HG03066 (cell line): Measurements from ENCODE around the gene CDK1.
A peak's percentile ranks its signal among the peaks of the same experiment; 100 is the strongest.

Source experiments
- ATAC-seq: cut with Tn5 transposase; IDR thresholded peaks from one replicate; pipeline ENCODE4 v1.9.1; 2021; ENCODE audit warnings: low read depth; ENCODE audit not compliant: unreplicated experiment

The CDK1 gene

DNA sequence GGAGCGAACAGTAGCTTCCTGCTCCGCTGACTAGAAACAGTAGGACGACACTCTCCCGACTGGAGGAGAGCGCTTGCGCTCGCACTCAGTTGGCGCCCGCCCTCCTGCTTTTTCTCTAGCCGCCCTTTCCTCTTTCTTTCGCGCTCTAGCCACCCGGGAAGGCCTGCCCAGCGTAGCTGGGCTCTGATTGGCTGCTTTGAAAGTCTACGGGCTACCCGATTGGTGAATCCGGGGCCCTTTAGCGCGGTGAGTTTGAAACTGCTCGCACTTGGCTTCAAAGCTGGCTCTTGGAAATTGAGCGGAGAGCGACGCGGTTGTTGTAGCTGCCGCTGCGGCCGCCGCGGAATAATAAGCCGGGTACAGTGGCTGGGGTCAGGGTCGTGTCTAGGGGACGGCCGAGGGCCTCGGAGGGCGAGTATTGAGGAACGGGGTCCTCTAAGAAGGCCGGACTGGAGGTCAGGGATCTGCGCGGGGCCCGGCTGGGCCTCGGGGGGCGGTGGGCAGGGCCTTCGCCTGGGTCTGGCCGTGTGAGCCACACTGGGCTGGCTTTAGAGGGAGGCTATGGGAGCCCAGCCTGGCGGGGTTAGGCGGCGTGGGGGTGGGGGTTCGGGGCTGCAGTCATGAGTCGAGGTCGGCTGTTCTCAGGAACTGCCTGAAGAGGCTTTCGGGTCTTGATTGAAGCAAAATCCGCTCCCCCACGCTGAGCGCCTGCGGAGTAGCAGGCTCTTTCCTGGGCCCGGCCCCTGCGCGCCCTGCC, at the start of gene CDK1:
Gene CDK1 (plus strand): TSS at position 265 of the 757 bp plus-strand sequence. CDS start 1,688 bp downstream, outside the sequence.
- ATAC-seq: peak; percentile 96

DNA sequence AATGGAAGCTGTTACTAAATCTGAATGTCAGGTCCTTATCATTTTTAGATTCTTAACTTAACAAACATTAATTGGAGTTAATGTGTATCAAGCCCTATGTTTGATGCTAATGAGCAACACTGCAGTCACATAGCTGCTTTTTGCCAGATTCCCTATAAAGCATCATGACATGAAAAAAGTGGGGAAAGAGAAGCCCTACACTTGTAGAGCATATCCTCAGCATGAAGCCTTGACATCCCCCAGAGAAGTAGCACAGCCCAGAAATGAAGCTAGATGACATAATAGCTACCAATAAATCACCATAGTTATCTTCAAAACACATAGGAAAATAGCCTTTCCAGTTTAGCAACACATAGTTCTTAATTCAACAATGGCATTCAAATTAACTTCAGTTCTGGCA, 49.2 kb upstream of the CDK1 start:
- ATAC-seq: no peak

DNA sequence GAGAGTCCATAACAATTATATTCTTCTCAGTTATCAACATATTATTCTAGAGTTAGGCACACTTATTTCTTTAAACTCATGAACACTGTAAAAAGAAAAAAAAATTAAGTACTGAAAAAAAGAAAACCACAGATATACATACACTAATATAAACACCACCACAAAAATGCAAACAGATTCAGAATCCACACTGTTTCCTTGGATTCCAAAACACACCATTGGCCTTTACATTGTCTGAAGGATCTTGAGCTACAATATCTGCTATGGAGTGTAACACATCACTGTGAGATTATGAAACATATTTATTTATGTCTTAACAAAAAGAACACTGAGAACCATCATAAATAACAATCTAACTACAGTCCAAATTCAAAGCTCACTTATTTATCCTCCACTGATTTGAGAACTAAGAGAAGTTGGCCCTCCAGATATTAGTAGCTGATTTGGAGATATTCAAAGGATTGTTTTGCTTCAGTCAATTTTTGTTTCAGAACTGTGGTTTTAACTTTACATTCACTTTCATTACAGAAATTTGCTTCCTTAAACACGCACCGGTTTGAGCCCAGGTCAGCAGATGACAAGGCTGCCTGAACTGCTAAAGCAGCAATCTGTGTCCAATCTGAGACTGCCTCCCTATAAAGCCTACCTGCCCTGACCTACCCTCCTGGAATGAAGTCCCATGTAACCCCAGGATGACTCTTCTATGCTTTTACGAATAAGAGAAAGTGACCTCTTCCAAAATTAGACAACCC, 47.0 kb upstream of the CDK1 start:
- peak; percentile 73 for ATAC-seq

DNA sequence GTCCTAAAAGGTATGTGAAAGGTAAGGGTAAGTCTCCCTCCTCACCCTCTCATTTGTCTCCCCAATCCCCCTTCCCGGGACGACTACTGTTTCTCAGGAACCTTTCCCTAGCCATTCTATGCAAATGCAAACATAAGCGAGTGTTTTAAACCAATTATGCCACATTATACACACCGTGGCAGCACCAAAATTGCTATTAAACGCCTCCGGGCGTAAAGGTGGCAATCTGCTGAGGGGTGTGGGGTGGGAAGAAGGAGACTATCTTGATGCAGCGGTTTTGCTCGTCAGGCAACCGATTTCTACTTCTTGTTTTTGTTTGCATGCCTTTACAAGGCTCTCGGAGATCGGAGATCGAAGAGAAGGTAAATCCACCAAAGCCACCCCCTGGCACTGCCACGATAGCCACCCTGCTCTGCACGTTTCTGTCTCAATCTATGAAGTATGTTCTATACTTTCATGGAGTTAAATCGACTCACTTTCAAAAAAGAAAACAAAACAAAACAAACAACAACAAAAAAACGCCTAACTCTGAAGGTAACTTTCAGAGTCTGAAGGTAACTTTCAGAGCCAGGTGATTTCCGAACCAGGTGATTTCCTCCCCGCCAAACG, 46.0 kb upstream of the CDK1 start:
- ATAC-seq: no peak

DNA sequence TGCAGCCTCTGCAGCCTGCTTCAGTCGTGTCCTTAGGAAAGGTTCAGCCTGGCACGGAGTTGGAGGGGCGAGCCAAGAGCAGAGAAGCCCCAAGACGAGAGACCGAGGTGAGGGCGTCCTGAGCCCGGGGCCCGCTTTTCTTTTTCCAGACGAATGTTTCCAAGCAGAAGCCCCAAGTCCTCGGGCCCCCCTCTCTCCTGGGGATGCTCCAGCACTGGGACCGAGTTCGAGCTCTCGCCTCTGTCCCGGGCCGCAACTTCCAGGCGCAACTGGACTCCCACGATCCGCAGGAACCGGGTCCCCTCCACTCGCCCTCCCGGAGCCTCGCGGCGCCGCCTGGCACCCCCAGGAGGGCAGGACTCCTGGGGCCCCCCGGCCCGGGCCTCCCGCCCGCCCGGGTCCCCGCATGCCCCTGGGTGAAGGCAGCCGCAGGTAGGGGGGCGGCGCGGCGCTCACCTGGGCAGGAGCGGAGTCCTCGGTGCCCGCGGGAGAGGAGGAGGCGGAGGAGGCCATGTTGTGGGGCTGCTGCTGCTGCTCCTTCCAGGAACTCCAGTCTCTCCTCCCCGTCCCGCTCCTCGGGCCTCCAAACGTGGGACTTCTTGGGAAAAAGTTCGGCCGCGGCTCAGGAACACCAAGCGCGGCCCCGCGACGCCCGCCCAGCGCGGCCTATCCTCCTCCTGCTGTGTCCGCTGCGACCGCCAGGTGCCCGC, 45.3 kb upstream of the CDK1 start:
- peak; percentile 46 for ATAC-seq

DNA sequence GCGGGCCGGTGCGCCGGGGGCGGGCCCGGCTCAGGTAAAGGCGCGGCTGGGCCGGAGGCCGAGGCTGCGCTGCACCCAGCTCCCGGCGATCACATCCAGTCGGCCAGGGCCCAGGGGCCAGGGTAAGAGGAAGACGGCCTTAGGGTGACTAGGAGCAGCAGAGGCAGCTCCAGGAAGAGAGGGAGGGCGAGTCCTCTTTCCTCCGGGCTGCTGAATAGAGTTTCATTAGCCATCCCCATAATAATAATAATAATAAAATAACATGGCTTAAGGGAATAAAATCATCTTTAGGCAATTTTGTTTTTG, 44.8 kb upstream of the CDK1 start:
- ATAC-seq: no peak

DNA sequence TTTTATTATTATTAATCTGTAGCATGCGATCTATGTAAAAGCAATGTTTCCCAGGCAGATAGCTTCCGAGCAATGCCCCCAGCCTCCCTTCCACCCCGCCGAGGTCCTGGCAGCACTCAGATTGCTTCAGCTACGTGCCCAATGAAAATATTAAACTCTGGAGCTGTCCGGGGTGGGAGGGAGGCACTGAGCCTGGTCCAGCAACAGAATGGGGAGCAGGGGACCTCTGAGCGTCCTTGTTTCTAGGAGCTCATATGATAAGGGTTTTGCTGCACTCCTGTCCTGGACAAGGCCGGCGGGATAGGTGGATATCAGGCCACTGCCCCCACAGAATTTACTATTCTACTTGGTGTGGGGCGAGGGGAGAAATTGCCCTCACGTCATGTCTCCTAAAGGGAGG, 44.5 kb upstream of the CDK1 start:
- ATAC-seq: no peak

DNA sequence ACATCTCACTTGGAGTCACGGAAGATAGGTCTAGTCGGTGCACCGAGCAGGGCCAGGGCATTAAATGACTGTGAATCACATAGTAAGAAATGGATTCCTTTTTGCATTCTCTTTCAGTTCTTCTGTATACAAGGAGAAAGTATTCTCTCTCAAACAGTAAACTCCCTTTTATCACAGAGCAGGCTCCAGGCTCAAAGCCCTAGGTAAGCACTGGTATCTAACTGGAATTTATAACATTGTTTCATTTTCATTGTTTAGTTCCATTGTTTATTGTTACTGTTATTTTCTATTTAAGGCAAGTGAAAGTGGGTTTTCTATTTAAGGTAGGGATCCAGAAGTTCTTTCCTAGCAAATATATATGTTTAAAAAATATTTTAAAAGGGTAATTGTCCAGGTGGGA, 44.1 kb upstream of the CDK1 start:
- no peak for ATAC-seq

DNA sequence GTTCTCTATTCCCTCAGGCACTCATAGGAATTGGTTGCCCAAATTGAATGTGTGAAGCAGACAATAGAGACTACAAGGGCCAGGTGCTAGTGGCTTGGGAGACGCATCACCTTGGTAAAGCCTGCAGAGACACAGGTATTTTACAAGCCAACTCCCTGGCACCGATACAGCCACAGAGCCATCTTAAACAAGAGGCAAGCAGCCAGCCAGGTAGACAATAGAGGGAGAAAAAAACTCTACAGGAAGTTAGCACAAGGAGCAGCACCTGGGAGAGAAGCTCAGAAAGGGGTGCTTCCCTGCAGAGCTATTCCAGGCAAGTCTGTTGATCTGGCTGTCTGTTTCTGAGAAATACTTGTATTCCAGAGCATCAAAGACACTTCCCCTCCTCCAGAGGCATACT, 43.0 kb upstream of the CDK1 start:
- no peak for ATAC-seq

DNA sequence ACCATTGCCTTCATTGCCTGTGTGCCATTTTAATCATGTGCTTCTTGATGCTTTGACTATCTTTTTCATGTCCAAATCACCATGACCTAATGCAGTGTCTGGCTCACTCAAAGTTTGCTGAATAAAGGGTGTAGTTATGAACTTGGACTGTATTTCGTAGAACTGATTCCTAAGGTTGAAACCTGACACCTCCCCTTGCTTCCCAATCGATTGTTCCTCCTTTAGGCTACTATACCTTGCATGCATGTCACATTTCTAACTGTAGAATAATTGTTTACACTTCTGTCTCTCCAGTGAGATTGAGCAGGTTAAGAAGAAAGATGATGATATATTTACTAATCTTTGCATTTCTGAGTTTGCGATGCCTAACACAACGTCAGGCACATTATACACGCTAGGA, 41.0 kb upstream of the CDK1 start:
- no peak for ATAC-seq

DNA sequence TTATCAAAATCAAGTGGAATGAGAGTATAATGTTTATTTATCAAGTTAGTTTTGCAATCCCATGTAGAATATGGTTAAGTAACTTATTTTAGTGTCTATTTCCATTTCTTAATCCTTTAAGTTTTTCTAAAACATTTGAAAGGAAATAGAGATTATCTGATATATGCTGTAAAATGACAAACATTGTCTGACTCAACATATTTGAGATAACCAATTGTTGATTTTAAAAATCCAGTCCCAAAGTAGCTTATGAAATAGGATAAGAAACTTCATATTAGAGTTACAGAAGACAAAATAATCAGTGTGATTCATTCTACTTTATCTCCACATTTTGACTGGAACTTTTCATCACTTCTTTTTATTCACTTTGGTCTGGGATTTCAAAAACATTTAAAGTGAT, 38.7 kb upstream of the CDK1 start:
- no peak for ATAC-seq

DNA sequence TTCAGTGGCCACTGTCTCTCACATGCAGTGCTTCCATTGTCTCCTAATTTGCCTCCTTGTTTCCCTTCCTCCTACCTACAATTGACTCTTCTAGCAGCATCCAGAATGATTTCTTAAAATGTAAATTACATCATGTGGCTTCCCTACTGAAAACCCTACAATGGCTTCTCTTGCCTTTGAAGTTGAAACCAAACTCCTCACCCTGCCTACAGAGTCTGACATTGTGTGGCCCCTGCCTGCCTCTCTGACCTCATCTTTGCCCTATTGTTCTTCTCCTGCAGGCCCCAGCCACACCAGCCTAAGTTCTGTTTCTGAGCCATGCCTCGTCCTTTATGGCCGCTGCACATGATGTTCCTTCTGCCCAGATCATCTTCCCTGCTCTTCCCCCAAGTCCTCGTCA, 35.8 kb upstream of the CDK1 start:
- no peak for ATAC-seq

DNA sequence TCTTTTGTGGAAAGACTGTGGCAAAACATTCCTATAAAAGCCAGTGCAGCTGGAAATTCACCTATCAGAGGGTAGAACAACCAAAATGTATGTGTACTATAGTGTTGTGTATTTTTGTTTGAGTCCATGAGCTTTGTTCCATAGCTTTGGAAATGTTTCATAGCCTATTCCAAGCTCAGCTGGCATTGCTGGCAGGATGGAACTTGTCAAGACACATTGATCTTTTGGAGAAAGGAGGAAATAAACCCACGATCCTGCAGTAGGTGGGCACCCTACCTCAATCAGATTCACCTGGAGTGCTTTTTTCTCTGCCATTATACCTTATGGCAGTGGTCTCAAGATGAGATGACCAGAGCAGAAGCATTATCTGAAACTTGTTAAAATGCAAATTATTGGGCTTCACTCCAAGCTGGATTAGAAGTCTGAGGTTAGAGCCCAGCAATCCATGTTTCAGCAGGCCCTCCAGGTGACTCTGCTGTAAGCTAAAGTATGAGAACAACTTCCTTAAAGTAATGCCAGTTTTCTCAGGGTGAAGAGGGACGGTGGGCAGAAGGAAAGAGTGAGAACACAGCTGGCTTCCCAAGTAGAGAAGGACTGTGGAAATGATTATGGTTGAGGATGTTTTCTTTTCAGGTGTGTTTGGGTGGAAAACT, 30.3 kb upstream of the CDK1 start:
- ATAC-seq: no peak

DNA sequence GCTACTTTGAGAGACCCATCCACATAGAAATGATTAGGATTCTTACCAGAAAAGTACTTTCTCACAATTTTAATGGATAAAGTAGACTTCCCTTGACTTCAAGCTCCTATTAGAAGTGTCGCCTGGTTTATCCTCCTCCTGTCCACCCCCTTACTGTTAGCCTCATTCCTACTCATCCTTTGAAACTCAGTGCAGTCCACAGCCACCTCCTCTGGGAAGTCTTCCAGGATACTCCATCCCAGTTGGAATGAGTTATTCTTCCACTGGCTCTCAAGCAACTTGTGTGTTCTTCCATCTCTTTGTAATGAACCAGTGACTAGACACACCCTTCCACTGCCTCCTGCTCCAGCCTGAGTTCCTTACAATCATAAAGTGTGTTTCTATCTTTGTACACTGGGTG, 25.1 kb upstream of the CDK1 start:
- no peak for ATAC-seq

DNA sequence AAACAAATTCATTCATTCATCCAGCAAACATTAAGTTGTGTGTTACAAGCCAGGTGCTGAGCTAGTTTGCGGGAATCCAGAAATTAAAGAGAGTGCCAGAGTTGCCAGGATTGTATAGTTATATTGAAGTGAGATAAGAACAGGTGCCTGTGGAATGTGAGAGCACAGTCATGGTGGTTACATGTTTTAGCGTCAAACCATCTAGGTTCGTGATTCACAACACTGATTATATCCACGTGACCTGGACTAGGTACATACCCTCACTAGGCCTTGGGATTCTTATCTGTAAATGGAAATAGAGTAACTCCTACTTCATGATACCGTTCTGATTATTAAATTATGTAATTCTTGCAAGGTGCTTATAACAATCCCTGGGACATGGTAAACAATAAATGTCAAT, 24.5 kb upstream of the CDK1 start:
- ATAC-seq: no peak

DNA sequence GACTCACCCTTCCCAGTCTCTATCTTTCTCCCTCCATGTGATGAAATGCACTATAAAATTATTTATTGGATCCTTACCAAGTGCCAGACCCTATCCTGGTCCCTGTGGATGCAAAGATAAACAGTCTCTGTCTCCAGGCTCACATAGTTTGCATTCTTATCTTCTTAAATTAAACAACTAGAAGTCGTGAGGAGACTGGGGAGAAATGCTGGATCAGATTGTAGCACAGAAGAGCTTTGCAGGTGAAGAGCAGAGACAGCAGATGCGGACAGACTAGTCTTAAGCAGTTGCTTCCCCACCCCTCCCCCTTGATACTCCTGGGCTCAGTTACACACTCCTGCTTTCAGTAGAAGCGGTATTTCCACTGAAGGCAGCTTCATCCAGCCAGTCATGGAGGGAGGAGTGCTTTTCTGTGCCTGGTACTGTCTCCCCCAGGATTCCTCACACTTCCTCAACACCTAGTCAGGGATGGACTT, 20.8 kb upstream of the CDK1 start:
- no peak for ATAC-seq

DNA sequence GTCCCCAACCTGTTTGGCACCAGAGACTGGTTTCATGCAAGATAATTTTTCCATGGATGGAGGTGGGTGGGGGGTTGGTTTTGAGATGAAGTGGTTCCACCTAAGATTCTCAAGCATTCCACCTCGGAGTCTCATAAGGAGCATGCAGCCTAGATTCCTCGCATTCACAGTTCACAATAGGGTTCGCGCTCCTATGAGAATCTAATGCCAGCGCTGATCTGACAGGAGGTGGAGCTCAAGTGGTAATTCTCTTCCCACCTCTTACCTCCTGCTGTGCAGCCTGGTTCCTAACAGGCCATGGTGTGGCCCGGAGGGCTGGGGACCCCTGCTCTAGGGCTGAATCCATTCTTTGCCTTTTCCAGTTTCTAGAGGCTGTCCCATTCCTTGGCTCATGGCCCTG, 19.1 kb upstream of the CDK1 start:
- no peak for ATAC-seq

DNA sequence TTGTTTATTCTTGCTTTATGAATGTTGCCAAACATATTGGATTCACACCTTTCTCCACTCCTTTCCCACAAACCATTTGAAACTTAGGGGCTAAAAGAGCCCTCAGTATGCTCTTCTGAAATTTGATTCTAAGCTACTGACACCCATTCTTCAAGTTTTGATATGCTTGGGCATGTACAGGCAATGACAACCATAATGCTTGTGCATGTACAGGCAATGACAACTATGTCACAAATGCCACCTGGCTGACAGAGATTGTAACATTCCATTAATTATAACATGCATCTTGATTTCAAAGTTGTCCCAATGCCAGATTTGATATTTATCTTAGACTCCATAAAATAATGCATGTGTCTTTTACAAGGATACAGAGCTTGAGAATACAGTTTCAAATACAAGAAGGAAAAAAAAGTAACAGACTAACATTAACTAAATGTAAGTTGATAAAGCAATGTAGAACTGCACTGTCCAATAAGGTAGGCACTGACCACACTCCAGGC, 17.5 kb upstream of the CDK1 start:
- ATAC-seq: no peak

DNA sequence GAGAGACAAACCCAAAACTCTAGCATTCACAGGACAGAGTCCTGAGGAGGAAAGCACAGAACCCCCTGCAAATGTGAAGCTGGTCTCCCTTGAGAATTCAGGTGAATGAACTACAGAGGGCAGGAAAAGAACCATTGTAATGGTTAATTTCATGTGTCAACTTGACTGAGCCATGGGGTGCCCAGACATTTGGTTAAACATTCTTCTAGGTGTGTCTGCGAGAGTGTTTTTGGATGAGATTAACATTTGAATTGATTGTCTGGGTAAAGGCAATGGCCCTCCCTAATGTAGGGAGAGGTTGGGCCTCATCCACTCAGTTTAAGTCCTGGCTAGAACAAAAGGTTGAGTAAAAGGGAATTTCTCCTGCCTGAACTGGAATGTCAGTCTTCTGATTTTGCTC, 15.7 kb upstream of the CDK1 start:
- no peak for ATAC-seq

DNA sequence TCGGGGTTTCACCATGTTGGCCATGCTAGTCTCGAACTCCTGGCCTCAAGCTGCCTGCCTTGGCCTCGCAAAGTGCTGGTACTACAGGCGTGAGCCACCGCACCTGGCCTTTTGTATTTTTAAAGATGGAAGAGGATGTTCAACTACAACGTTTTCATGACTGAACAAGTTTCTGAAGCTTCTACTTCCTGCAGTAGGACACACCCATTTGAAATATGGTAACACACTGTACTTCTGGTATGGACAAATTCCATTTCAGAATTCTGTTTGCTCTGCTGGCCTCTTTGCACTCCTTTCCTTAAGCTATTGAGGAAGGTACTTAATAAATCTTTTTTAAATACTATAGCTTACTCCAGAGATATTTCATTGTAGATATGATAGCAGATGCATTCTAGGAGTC, 10.9 kb upstream of the CDK1 start:
- ATAC-seq: no peak

DNA sequence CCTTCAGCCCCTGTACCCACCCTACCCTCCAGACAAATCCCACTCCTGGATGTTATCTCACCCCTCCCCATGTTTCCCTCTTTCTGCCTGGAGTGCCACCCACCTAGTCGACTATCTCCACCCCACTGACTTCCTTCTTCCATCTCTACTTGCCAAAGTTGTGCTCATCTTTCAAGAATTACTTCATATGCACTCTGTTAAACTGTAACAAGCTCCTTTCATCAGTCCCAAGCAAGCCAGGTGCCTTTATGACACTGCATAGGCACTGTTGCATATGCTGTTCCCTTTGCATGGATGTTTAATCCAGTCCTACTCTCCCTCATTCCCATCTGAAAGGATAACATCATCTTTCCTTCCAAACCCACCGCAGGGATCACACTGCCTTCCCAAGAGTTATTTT, 8.9 kb upstream of the CDK1 start:
- ATAC-seq: no peak
